Type B pancreatic cell (in vitro differentiated cells): ENCODE data around the gene TP53I13. TPM values are rescaled to one million over a fixed set of nuclear protein-coding genes. Genes with fewer than 3 reads are reported as not detected.

Source experiments
- DNase-seq: peaks from one replicate; pipeline ENCODE4 v3.0.0; 2021; ENCODE audit warnings: mixed read lengths; ENCODE audit not compliant: unreplicated experiment; ENCODE audit errors: extremely low spot score
- H3K27ac Mint-ChIP-seq: 2 replicates; pipeline ENCODE4 v1.8.0; 2021; ENCODE audit warnings: mild to moderate bottlenecking, mixed read lengths
- H3K27me3 Mint-ChIP-seq: 2 replicates; pipeline ENCODE4 v1.8.0; 2021; ENCODE audit warnings: mixed read lengths
- H3K36me3 Mint-ChIP-seq: 2 replicates; pipeline ENCODE4 v1.8.0; 2021; ENCODE audit warnings: mixed read lengths
- H3K4me1 Mint-ChIP-seq: one replicate; pipeline ENCODE4 v1.8.0; 2021; ENCODE audit warnings: mixed read lengths; ENCODE audit not compliant: unreplicated experiment
- H3K4me3 Mint-ChIP-seq: 2 replicates; pipeline ENCODE4 v1.8.0; 2021; ENCODE audit warnings: mild to moderate bottlenecking, mixed read lengths
- H3K9me3 Mint-ChIP-seq: 2 replicates; pipeline ENCODE4 v1.8.0; 2021; ENCODE audit warnings: mixed read lengths
- CTCF ChIP-seq: fragments of 200-600 bp; sonication (generic); conservative IDR thresholded peaks from 2 replicates; pipeline ENCODE4 v1.5.0; 2021; ENCODE audit warnings: antibody characterized with exemption, mild to moderate bottlenecking
- total RNA-seq: library from RNA; stranded (reverse); gene quantifications from 2 replicates; pipeline ENCODE4 v1.2.1, GENCODE V29; 2021; ENCODE audit warnings: low replicate concordance

The TP53I13 gene
- total RNA-seq, 1 donor from 2014 or later = 50.3 TPM

- Mint-ChIP-seq H3K36me3 (no peaks in the 10 kb centered on the region), H3K4me1 (peaks cover 28% of the 10 kb centered on the region), H3K27me3 (no peaks in the 10 kb centered on the region), H3K27ac (peak overlapping the region; percentile 94), H3K4me3 (peak overlapping the region; percentile 90), H3K9me3 (no peaks in the 10 kb centered on the region)
- peak; percentile 97 for DNase-seq
- peak; percentile 100 for TF ChIP-seq CTCF
Observed at GRCh38 chr17:29591737-29592608, 23.5 kb downstream of the TP53I13 start.

- no peak for DNase-seq
- Mint-ChIP-seq H3K36me3 (no peaks in the 10 kb centered on the region), H3K4me1 (peaks cover 39% of the 10 kb centered on the region), H3K27ac (peak within 1 kb of the TSS; percentile 94), H3K27me3 (no peaks in the 10 kb centered on the region), H3K4me3 (peak within 1 kb of the TSS; percentile 90), H3K9me3 (no peaks in the 10 kb centered on the region)
- no peak for TF ChIP-seq CTCF
Observed at GRCh38 chr17:29592850-29593551, 24.5 kb downstream of the TP53I13 start, which contains the start of gene ANKRD13B. Gene ANKRD13B, plus strand, starts transcription at chr17:29593132. Its CDS starts 490 bp downstream, at chr17:29593622.

- H3K36me3 Mint-ChIP-seq = no peaks in the 10 kb centered on the region
- no peaks in the 10 kb centered on the region for H3K27me3 Mint-ChIP-seq
- H3K4me3 Mint-ChIP-seq = peak overlapping the region; percentile 87
- TF ChIP-seq CTCF = peak; percentile 36
- no peaks in the 10 kb centered on the region for H3K9me3 Mint-ChIP-seq
- peak overlapping the region; percentile 59 for H3K27ac Mint-ChIP-seq
- H3K4me1 Mint-ChIP-seq = peaks cover 40% of the 10 kb centered on the region
- DNase-seq = no peak
Observed at GRCh38 chr17:29593591-29594518, 25.4 kb downstream of the TP53I13 start.

- no peaks in the 10 kb centered on the region for H3K9me3 Mint-ChIP-seq
- H3K4me3 Mint-ChIP-seq = peak overlapping the region; percentile 87
- peaks cover 47% of the 10 kb centered on the region for H3K4me1 Mint-ChIP-seq
- no peak for TF ChIP-seq CTCF
- DNase-seq = no peak
- H3K27me3 Mint-ChIP-seq = no peaks in the 10 kb centered on the region
- H3K36me3 Mint-ChIP-seq = no peaks in the 10 kb centered on the region
- peak overlapping the region; percentile 59 for H3K27ac Mint-ChIP-seq
Observed at GRCh38 chr17:29594519-29595090, 26.1 kb downstream of the TP53I13 start.
